Caco-2 (cell line): ENCODE data around the gene C2CD3. TPM values are rescaled to one million over a fixed set of nuclear protein-coding genes. Genes with fewer than 3 reads are reported as not detected.

Experiments
- BruUV-seq: library from RNA; stranded (reverse); fragments of 400-500 nt; replicated peaks from 2 replicates; lab custom pipeline; 2021; lab: Mats Ljungman, UMichigan
- CTCF ChIA-PET: fragments of 300-600 bp; sonication (Branson Sonifier 250); formaldehyde crosslinking; loops from one replicate; lab custom pipeline; 2022; ENCODE audit warnings: antibody characterized with exemption; lab: Charles Lee
- POLR2A ChIA-PET: fragments of 300-600 bp; sonication (Branson Sonifier 250); formaldehyde crosslinking; loops from one replicate; lab custom pipeline; 2022; ENCODE audit warnings: antibody characterized with exemption; lab: Charles Lee
- DNase-seq, 2 experiments: peaks; one replicate each; pipeline versions ENCODE4 v3.0.0 to v3.0.0-alpha.2; 2020 to 2022
- H3K27me3 ChIP-seq: replicated peaks from 2 replicates; pipeline ENCODE4 v1.6.0; 2011; ENCODE audit warnings: low read length; ENCODE audit not compliant: control insufficient read depth, insufficient read depth
- H3K36me3 ChIP-seq: 2 replicates; pipeline ENCODE4 v1.5.1; 2011; ENCODE audit warnings: low read length; ENCODE audit not compliant: control insufficient read depth, insufficient read depth
- H3K4me1 ChIP-seq: fragments of 250-450 bp; sonication (Bioruptor Pico); 2 replicates; pipeline ENCODE4 v1.5.1; 2020; ENCODE audit warnings: mild to moderate bottlenecking
- H3K4me3 ChIP-seq: 2 replicates; pipeline ENCODE4 v1.5.1; 2011; ENCODE audit warnings: low read depth, mild to moderate bottlenecking, control low read depth, low read length
- H3K9me3 ChIP-seq: fragments of 250-450 bp; sonication (Bioruptor Pico); 2 replicates; pipeline ENCODE4 v1.5.1; 2020; ENCODE audit warnings: mild to moderate bottlenecking, moderate library complexity
- H3K27ac Mint-ChIP-seq: one replicate; pipeline ENCODE4 v1.8.0; 2022; ENCODE audit warnings: mixed read lengths; ENCODE audit not compliant: unreplicated experiment
- H3K27me3 Mint-ChIP-seq: one replicate; pipeline ENCODE4 v1.8.0; 2022; ENCODE audit warnings: mixed read lengths; ENCODE audit not compliant: insufficient read depth, unreplicated experiment
- H3K36me3 Mint-ChIP-seq: one replicate; pipeline ENCODE4 v1.8.0; 2022; ENCODE audit warnings: mild to moderate bottlenecking, mixed read lengths; ENCODE audit not compliant: insufficient read depth, unreplicated experiment
- H3K4me1 Mint-ChIP-seq: one replicate; pipeline ENCODE4 v1.8.0; 2022; ENCODE audit warnings: low read depth, mixed read lengths; ENCODE audit not compliant: unreplicated experiment
- H3K4me3 Mint-ChIP-seq: one replicate; pipeline ENCODE4 v1.8.0; 2022; ENCODE audit warnings: mild to moderate bottlenecking, moderate library complexity, mixed read lengths; ENCODE audit not compliant: unreplicated experiment
- H3K9me3 Mint-ChIP-seq: one replicate; pipeline ENCODE4 v1.8.0; 2022; ENCODE audit warnings: mixed read lengths; ENCODE audit not compliant: unreplicated experiment
- intact Hi-C: fragments of 100-400 bp; cut with micrococcal nuclease; formaldehyde crosslinking; loops from one replicate; pipeline ENCODE4 v1.10.0; 2022; ENCODE audit not compliant: unreplicated experiment
- total RNA-seq: library from RNA; stranded (reverse); gene quantifications from 2 replicates; pipeline ENCODE4 v1.2.3, GENCODE V29; 2022
- TF ChIP-seq, protein P1 (sequence below), 2 experiments: fragments of 200-600 bp in 1 of 2; IDR thresholded peaks; 1 replicate in 1 of 2; 2 replicates in 1 of 2; pipeline versions ENCODE4 v1.5.1 to v1.8.0; 2011 to 2022; ENCODE audit warnings: antibody characterized with exemption in 1 of 2, control low read depth in 1 of 2, inconsistent platforms in 1 of 2, low read depth in 1 of 2, low read length in 1 of 2, mild to moderate bottlenecking in 1 of 2, moderate library complexity in 1 of 2; ENCODE audit not compliant: insufficient read depth in 1 of 2, severe bottlenecking in 1 of 2, unreplicated experiment in 1 of 2

C2CD3 gene
- total RNA-seq, 1 experiment from 2014 or later = 47.5 TPM

DNA sequence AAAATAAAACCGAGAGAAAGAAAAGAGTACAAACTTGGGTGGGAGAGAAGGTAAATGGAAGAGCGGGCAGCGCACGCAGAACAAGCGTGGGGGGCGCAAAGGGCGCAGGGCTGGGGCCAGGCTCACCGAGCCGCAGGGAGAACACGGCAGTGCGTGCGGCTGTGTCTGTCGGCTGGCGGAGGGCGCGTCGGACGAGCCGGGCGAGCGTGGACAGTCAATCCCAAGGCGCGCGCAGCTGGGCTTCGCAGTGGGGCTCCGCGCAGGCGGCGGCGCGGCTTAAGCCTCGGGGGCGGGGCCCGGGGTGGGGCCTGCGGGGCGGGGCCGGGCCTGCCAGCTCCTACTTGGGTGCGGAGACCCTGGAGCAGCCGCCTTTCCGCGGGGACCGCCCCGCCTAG, 188.2 kb downstream of the C2CD3 start, which contains the start of gene UCP2:
TSS of gene UCP2 (minus strand) at position 249 of the 395 bp plus-strand sequence. CDS start 4,465 bp downstream, outside the sequence.
- H3K36me3 Mint-ChIP-seq = peaks cover 36% of the 10 kb centered on the region
- no peaks in the 10 kb centered on the region for H3K27me3 ChIP-seq
- peaks cover 17% of the 10 kb centered on the region for H3K36me3 ChIP-seq
- TF ChIP-seq, protein P1, sequence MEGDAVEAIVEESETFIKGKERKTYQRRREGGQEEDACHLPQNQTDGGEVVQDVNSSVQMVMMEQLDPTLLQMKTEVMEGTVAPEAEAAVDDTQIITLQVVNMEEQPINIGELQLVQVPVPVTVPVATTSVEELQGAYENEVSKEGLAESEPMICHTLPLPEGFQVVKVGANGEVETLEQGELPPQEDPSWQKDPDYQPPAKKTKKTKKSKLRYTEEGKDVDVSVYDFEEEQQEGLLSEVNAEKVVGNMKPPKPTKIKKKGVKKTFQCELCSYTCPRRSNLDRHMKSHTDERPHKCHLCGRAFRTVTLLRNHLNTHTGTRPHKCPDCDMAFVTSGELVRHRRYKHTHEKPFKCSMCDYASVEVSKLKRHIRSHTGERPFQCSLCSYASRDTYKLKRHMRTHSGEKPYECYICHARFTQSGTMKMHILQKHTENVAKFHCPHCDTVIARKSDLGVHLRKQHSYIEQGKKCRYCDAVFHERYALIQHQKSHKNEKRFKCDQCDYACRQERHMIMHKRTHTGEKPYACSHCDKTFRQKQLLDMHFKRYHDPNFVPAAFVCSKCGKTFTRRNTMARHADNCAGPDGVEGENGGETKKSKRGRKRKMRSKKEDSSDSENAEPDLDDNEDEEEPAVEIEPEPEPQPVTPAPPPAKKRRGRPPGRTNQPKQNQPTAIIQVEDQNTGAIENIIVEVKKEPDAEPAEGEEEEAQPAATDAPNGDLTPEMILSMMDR (IDR thresholded peaks at IDR 0.05; ENCODE audit: insufficient read depth in 1 of 2, low read depth in 1 of 2, low read length in 1 of 2, severe bottlenecking in 1 of 2, unreplicated experiment in 1 of 2) = no peak
- intact Hi-C loops = loop anchor here (1.0 to 10.0 kb wide), 5 partner anchors 18 to 332 kb away; partner anchors contain the start of gene P4HA3
- DNase-seq = peak; percentile 95 to 96
- H3K9me3 Mint-ChIP-seq = no peaks in the 10 kb centered on the region
- CTCF ChIA-PET = interaction anchor here (0.6 to 1.6 kb wide), 4 partner anchors 10 to 188 kb away, joined by 3 to 13 read pairs (median 3); partner anchors contain the start of genes C2CD3 and PPME1
- POLR2A ChIA-PET = interaction anchor here (0.5 to 3.4 kb wide), 21 partner anchors 10 to 511 kb away, joined by 3 to 42 read pairs (median 4); partner anchors contain the start of genes C2CD3, LIPT2, MRPL48 and PPME1
- H3K4me3 ChIP-seq = peak within 1 kb of the TSS; percentile 55
- peak within 1 kb of the TSS; percentile 95 for H3K27ac Mint-ChIP-seq
- H3K27me3 Mint-ChIP-seq = no peaks in the 10 kb centered on the region
- peaks cover 7% of the 10 kb centered on the region for H3K4me1 Mint-ChIP-seq
- no TSS peak for BruUV-seq
- H3K4me1 ChIP-seq = peaks cover 15% of the 10 kb centered on the region
- H3K9me3 ChIP-seq = no peaks in the 10 kb centered on the region
- peak within 1 kb of the TSS; percentile 91 for H3K4me3 Mint-ChIP-seq

DNA sequence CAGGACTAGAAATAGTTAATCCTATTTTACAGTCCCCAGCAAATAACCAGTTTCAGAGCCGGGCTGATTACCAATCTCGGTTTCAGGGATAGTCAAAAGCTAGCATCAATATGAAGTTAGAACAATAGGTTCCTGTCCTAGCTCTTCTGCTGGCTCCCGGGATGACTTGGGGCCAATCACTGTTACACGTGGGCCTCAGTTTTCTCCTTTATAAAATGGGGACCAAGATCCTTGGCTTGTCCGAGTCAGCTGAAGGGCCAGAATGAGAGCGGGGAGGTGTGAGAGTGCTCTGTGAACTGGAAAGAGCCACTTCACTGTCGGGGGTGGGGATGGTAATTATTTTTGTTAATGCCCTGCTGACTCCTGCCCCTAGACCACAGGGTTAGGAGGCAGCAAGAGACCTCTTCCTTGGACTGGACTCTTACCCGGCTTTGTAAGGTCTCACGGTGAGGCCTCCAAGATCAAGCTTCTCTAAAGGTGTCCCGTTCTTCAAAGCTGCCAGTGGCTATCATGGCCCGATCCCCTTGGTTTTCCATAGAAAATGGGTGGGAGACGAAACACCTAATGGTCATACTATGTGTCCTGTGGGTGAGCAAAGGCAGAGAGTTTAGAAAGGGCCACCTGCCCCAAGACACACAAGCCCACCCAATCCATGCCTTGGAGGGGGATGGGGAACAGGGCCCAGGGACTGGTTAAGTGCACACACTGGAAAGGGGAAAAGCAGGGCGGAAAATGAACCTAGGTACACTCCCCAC, 189.6 kb downstream of the C2CD3 start:
- CTCF ChIA-PET = no interaction called here

More for the DNA sequence above, 189.6 kb downstream of the C2CD3 start:
- Mint-ChIP-seq H3K36me3 (peaks cover 46% of the 10 kb centered on the region), H3K4me1 (peaks cover 7% of the 10 kb centered on the region), H3K27ac (peak overlapping the region; percentile 95), H3K4me3 (peak overlapping the region; percentile 91), H3K9me3 (no peaks in the 10 kb centered on the region), H3K27me3 (no peaks in the 10 kb centered on the region)
- POLR2A ChIA-PET = interaction anchor here (3.4 kb wide), 1 partner anchor 190 kb away, joined by 42 read pairs; the partner anchor contains the start of genes C2CD3 and PPME1
- TF ChIP-seq, protein P1 (IDR thresholded peaks at IDR 0.05; ENCODE audit: insufficient read depth in 1 of 2, low read depth in 1 of 2, low read length in 1 of 2, severe bottlenecking in 1 of 2, unreplicated experiment in 1 of 2) = no peak
- peaks cover 15% of the 10 kb centered on the region for H3K4me1 ChIP-seq
- H3K9me3 ChIP-seq = no peaks in the 10 kb centered on the region
- BruUV-seq = no TSS peak
- peak overlapping the region; percentile 55 for H3K4me3 ChIP-seq
- intact Hi-C loops = loop anchor here (10.0 kb wide), 1 partner anchor 334 kb away; the partner anchor contains the start of gene P4HA3
- peak in 1 of 2 experiments; percentile 35 for DNase-seq
- H3K36me3 ChIP-seq = peaks cover 21% of the 10 kb centered on the region
- H3K27me3 ChIP-seq = no peaks in the 10 kb centered on the region
